GM21367 (cell line): ENCODE results near the gene INHBC.
"Not testable (repeated sequence)": the region's sequence is repeated elsewhere in the genome, so short reads cannot be mapped to it uniquely, and the experiment has no call there.

ENCODE experiments used
- ATAC-seq: cut with Tn5 transposase; IDR thresholded peaks from one replicate; pipeline ENCODE4 v1.9.1; 2021; ENCODE audit not compliant: unreplicated experiment

The INHBC gene

GRCh38 chr12:57434517-57435223, at the start of gene INHBC:
TSS of gene INHBC (plus strand) at chr12:57434784. CDS start at chr12:57434887, 103 bp downstream.
- no peak for ATAC-seq

DNA sequence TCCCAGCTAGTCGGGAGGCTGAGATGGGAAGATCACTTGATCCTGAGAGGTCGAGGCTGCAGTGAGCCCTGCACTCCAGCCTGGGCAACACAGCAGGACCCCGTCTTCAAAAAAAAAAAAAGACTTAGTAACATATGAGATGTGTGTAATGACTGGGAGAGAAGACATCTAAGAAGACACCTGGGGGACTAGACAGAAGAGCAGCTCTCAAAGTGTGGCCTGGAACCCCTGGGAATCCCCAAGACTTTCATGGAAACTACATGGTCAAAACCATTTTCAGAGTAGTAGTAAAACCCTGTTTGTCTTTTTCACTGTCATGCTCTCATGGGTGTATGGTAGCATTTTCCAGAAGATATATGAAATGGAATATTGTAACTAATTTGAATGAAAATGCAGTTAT, 49.0 kb upstream of the INHBC start:
- ATAC-seq: no peak

GRCh38 chr12:57386187-57386720, 48.3 kb upstream of the INHBC start:
- no peak for ATAC-seq

DNA sequence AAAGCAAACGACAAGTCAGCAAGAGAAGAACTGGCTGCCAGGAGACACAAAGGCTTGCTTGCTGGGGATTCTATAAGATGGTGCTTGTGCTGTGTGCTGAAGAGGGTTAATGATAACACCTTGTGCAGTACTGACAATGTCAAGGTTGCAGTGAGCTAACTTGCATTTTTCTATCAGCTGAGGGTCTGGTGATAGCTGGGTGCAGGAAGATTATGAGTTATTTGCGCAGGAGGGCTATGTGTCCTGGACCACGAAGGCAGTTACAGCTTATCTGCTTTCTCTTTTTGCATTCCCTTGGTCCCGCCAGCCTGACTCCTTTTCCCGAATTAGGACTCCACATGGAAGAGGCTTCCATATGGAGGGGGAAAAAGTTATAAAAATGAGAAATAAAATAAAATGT, 46.2 kb upstream of the INHBC start:
- ATAC-seq: no peak

DNA sequence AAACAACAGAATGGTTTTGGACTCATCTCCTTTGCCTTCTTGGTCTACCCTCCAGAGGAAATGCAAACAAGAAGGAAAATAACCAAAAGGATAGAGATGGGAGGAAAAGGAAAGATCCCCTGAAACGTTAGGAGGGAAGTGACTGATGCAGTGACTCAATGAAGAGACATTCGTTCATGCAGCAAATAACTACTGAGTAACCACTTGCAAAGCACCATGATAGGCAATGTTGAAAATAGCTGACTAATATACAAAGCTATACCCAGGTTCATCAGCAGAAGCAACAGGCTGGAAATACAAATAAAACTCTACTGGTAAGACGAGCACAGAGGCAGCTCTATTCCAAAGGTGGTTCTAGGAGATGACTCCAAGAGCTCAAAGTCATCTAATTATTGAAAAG, 45.6 kb upstream of the INHBC start:
- ATAC-seq: no peak

- no peak for ATAC-seq
These were observed 44.4 kb upstream of the INHBC start for GRCh38 chr12:57390174-57390573.

- no peak for ATAC-seq
These were observed 39.5 kb upstream of the INHBC start for GRCh38 chr12:57395121-57395520.

DNA sequence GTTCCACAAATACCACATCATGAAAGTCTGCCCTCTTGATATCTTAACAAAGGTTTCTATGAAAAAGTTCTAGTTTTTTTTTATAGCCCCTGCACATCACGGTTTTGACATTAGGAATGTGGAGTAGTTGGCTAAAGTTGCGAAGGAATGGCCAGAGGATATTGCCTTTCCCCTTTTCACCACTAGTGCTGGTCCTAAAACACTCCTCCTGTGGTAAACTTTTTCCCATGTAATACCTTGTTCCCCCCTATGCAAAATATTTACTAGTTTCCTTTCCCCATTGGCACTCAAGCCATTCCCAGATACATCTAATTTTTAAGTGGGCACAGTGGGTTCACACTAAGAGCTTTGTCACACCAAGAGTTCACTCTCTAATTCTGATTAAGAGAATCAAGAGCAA, 37.1 kb upstream of the INHBC start:
- no peak for ATAC-seq

DNA sequence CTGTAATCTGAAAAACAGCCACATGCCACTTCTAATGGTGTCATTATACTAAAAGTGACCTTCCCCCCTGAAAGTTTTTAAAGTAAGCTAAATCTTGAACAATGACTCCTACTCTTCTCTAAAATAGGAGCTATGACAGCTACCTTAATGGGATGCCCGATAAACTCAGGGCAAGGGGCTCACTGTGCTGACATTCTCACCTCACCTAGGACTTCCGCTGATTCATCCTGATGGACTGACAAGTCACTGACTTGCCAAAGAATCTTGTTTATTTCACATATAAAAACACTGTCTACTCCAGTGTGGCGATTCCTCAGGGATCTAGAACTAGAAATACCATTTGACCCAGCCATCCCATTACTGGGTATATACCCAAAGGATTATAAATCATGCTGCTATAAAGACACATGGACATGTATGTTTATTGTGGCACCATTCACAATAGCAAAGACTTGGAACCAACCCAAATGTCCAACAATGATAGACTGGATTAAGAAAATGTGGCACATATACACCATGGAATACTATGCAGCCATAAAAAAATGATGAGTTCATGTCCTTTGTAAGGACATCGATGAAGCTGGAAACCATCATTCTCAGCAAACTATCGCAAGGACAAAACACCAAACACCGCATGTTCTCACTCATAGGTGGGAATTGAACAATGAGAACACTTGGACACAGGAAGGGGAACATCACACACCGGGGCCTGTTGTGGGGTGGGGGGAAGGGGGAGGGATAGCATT, 34.7 kb upstream of the INHBC start:
- ATAC-seq: not testable (repeated sequence)

DNA sequence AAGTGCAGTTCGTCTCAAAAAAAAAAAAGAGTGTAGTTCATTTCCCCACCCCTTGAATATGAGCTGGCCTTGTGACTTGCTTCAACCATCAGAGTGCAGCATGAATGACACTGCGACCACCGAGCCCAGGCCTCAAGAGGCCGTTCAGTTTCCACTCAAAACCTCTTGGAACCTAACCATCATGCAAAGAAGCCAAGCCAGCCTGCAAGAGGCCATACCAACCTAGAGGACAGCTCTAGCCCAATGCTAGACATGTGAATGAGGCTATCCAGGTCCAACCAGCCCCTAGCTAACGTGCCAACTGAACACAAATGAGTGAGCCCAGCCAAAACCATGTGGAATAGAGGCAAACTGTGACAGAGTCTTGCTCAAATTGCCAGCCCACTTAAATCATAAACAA, 33.4 kb upstream of the INHBC start:
- ATAC-seq: no peak

- ATAC-seq: not testable (repeated sequence)
These were observed 32.4 kb upstream of the INHBC start for GRCh38 chr12:57402156-57402555.

- no peak for ATAC-seq
These were observed 29.5 kb upstream of the INHBC start for GRCh38 chr12:57404966-57405640.

DNA sequence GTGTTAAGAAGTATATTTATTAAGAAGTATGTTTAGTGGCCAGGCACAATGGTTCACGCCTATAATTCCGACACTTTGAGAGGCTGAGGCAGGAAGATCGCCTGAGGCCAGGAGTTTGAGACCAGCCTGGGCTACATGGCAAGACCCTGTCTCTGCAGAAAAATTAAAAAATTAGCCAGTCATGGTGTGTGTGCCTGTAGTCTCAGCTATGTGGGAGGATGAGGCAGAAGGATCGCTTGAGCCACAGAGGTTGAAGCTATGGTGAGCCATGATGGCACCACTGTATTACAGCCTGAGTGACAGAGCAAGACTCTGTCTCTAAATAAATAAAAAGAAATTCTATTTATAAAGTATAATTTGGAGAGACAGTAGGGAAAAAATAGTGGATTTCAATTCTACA, 24.1 kb upstream of the INHBC start:
- no peak for ATAC-seq

DNA sequence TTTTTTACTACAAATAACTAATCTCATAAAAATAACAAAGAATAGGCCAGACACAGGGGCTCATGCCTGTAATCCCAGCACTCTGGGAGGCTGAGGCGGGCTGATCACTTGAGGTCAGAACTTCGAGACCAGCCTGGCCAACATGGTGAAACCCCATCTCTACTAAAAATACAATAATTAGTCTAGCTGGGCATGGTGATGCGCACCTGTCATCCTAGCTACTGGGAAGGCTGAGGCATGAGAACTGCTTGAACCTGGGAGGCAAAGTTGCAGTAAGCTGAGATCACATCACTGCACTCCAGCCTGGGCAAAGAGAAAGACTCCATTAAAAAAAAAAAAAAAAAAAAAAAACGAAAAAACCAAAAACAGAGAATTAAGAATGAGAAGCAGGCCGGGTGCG, 20.4 kb upstream of the INHBC start:
- not testable (repeated sequence) for ATAC-seq

DNA sequence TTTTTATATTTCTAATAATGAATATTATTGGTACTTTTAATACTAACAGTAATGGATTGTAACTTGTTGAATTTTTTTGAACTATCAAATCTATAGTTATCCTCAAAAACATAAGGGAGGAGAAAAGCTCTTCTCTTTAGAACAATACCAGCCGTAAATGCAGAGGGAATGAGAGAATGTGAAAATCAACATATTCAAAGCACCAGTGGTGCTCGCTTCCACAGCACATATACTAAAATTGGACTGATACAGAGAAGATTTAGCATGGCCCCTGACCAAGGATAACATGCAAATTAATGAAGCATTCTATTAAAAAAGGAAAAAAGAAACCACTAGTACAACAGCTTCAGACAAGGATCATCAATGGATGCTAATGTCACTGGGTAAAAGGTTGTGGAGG, 19.5 kb upstream of the INHBC start:
- no peak for ATAC-seq

- no peak for ATAC-seq
These were observed 18.3 kb upstream of the INHBC start for GRCh38 chr12:57416039-57416996.

GRCh38 chr12:57418255-57418654, 16.3 kb upstream of the INHBC start:
- no peak for ATAC-seq

DNA sequence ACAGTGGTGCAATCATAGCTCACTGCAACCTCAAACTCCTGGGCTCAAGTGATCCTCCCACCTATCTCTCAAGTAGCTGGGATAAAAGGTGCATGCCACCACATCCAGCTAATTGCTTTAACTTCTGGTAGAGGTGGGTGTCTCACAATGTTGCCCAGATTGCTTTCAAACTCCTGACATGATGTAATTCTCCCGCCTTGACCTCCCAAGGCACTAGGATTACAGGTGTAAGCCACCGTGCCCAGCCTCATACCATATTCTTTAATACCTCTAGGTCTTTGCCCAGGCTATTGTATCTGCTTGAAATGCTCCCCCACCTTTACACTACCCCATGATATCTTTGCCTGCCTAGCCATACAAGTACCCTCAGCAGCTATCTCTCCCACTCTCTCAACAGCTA, 15.1 kb upstream of the INHBC start:
- no peak for ATAC-seq

GRCh38 chr12:57420482-57420881, 14.1 kb upstream of the INHBC start:
- no peak for ATAC-seq

GRCh38 chr12:57426948-57427347, 7.6 kb upstream of the INHBC start:
- ATAC-seq: not testable (repeated sequence)

DNA sequence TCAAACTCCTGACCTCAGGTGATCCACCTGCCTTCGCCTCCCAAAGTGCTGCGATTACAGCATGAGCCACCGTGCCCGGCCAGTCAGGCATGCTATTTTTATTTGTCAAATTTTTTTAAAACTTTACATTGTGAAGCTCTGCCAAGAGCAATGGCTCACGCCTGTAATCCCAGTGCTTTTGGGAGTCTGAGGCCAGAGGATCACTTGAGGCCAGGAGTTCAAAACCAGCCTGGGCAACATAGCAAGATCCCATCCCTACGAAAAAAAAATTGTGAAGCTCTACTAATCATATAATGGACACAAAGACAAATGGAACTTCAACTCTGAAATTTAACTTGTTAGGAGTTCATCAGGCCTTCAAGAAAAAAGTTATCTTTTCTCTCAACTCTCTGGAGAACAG, 5.6 kb upstream of the INHBC start:
- ATAC-seq: no peak
